NCI-H345 treated with DMSO at 0.1 percent for 48 hours (cell line): ENCODE data around the gene NFIB.
A peak's percentile ranks its signal among the peaks of the same experiment; 100 is the strongest.

Experiments
- DNase-seq: peaks from one replicate; lab custom pipeline; 2025; ENCODE audit not compliant: unreplicated experiment; lab: John Stamatoyannopoulos, UW

Gene NFIB

DNA sequence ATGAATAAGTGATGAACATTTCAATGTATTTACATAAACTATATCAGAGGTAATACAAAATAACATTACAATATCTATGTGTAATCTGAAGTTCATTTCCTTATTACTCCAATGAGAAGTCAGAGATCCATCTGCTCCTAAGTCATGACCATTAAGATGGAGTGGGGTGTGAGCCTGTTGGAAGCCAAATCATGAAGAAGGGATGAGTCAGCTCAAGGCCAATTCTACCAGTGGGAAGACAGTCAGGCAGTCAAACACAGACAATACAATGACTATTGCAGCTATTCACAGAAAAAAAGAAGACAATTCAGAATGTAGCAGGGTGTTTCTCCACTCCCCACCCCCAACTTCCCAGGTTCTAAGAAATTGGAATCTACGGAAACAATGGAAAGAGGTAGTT lies 155.0 kb downstream of the NFIB start:
- DNase-seq, result no peak

- no peak for DNase-seq
These were observed 155.7 kb downstream of the NFIB start for GRCh38 chr9:14158136-14158813.

- DNase-seq, result no peak
These were observed 156.8 kb downstream of the NFIB start for GRCh38 chr9:14157191-14157590.

GRCh38 chr9:14156046-14156445 lies 157.9 kb downstream of the NFIB start:
- no peak for DNase-seq

DNA sequence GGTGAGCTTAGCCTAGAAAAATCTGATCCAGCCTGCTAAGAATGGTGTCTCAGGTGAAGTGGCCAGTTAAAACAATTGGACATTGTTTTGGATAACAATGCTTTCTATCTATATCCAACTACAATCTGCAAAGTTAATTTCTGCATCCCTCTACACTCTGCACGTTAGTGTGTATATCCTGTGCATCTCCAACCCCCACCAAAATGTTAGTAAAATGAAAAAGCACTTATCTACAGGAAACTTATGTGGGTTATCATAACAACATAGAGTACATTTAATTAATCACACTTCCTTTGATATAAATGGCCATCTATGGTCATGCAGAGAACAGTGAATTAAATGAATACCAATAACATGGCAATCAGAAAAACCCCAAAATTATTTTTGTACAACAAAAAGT lies 158.7 kb downstream of the NFIB start:
- DNase-seq, result no peak

- no peak for DNase-seq
These were observed 160.6 kb downstream of the NFIB start for GRCh38 chr9:14153310-14153720.

DNA sequence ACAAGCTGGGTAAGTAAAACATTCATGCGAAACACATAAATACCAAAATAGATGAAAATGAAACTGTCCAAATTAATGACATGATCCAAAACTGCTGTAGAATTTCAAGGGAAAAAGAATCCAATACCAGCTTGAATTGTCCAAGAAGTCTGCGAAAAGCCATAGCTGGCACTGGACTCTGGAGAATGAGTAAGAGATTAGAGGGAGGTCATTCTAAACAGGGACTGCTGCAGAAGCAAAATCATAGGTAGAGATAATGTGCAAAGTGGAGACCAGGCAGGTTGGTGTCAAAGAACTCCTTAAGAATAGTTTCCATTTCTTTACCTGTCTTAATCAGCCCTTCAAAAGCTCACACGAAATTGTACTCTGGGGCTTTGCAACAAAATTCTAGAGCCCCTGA lies 162.5 kb downstream of the NFIB start:
- DNase-seq, result no peak

GRCh38 chr9:14148501-14149103 lies 165.3 kb downstream of the NFIB start:
- no peak for DNase-seq

- DNase-seq, result no peak
These were observed 166.2 kb downstream of the NFIB start for GRCh38 chr9:14147738-14148137.

DNA sequence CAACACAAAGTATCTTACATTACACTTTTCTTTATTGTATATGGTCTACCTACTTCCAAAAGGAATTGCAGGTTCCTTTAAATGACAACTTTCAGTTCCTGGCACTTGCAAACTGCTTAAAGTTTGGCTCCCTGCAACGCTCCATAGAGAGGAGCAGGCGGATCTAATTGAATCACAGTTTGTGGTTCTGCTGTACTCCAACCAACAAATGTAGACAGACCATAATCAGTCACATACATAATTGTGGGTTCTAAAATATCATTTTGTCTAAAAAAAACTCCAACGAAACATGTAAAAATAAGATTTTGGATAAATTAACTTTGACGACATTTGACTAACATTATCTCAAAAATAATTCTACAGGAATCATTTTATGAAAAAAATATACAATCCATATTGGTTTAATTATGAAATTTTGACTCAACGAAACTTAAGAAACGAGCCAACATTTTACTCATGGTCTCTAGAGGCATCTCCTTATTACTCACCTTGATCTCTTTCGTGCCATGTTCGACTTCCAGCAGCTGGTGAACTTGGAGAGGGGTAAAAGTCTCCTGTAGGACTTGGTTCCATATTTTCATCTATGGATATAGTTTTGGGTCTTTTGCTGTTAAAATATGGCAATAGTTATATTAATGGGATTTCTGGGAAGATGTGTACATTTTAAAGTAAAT lies 167.6 kb downstream of the NFIB start:
- DNase-seq, result no peak

DNA sequence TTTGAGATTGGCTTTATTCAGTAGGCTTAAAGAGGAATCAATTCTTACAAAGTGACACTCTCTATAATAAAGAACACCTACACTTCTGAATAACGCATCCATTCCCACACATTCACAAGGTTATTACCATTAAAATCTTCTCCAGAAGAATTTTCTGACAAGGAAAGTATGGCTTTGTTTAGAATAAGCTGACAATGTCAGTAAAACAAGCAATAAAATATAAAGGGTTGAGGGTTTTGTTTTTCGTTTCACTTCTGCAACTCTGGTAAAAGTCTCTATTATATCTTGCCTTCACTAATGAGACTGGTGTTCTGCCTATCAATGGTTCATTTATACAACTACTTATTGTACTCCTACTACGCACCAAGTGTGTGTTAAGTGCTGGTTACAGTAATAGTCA lies 169.7 kb downstream of the NFIB start:
- DNase-seq, result no peak

DNA sequence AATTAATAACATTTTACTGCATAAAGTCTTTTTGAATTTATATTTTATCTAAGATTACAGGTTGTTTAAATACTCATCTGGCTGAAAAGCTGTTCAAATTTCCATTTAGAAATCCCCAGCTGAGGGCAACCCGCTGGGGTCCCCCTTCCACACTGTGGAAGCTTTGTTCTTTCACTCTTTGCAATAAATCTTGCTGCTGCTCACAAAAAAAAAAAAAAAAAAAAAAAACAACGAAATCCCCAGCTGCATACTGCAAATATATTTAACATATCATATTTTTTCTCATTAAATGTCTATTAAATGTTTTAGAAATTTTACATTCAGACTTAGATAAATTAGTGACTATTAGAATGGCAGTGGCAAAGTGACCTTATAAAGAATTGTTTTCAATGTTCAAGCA lies 172.2 kb downstream of the NFIB start:
- no peak for DNase-seq

DNA sequence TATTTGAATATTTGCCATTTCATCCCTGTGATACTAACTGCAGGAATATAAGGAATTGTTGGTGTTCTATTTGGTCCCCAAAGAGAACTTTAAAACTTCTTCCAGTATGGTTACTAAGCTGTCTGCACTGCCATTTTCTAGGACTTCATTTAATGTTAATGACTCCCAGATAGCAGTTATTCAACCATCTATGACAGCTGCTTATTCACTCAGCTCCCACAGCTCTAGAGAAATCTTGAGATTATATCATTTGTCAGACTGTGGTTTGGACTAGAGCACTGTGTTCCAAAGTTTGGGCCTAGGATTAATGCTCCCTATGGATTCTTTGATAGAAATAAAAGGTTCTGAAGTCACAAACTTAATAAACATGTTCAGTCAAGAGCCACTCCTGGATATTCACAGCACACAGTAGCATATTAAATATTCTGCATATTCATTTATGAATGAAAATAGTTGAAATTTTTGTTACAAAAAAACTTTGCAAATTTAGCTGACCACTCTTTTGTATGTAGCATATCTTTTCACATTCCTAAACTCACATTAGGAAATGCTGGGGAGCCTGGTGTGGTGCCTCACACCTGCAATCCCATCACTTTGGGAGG lies 173.7 kb downstream of the NFIB start:
- DNase-seq, result no peak

- DNase-seq, result no peak
These were observed 174.7 kb downstream of the NFIB start for GRCh38 chr9:14139287-14139686.

- DNase-seq, result no peak
These were observed 177.1 kb downstream of the NFIB start for GRCh38 chr9:14136646-14137370.

GRCh38 chr9:14136047-14136635 lies 177.8 kb downstream of the NFIB start:
- no peak for DNase-seq

- no peak for DNase-seq
These were observed 178.5 kb downstream of the NFIB start for GRCh38 chr9:14135421-14135820.

GRCh38 chr9:14133394-14133793 lies 180.5 kb downstream of the NFIB start:
- DNase-seq, result no peak

GRCh38 chr9:14132775-14133174 lies 181.2 kb downstream of the NFIB start:
- DNase-seq, result no peak

- DNase-seq, result peak; percentile 71
These were observed 182.4 kb downstream of the NFIB start for GRCh38 chr9:14131356-14132088.
